ENCODE data around the gene DRD1.
A peak's percentile ranks its signal among the peaks of the same experiment; 100 is the strongest.
"Not testable (repeated sequence)": the region's sequence is repeated elsewhere in the genome, so short reads cannot be mapped to it uniquely, and the experiment has no call there.

Gene DRD1

DNA sequence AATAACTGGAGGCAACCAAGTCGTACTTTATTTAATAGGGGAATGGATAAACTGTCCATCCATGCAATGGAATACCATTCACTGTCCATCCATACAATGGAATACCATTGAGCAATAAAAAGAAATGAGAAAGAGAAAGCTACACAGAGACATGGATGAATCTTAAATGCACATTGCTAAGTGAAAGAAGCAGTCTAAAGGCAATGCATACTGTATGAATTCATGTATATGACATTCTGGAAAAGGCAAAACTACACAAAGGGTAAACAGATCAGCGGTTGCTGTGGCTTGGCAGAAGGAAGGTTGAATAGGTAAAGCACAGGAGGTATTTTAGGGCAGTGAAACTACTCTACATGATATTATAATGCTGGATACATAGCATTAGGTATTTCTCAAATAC lies 16.2 kb downstream of the DRD1 start:
- H3K27ac ChIP-seq (ENCODE audit: low read depth, low read length): no peak overlapping the region
- no peaks in the 10 kb centered on the region for H3K27me3 ChIP-seq (ENCODE audit: control insufficient read depth, insufficient read depth, low read length)
- H3K4me3 ChIP-seq (ENCODE audit: low read depth, low read length): no peak overlapping the region
- 0 out of 2 replicates have a peak, but pooled peaks cover 5% of the 10 kb centered on the region for H3K4me1 ChIP-seq (ENCODE audit: control insufficient read depth, insufficient read depth, low read length)
- H3K9me3 ChIP-seq (ENCODE audit: control insufficient read depth, insufficient read depth, low read length): no peaks in the 10 kb centered on the region
- no peak overlapping the region for H3K9ac ChIP-seq (ENCODE audit: low read depth, low read length)
- no peaks in the 10 kb centered on the region for H3K36me3 ChIP-seq (ENCODE audit: control insufficient read depth, insufficient read depth, low read length)

DNA sequence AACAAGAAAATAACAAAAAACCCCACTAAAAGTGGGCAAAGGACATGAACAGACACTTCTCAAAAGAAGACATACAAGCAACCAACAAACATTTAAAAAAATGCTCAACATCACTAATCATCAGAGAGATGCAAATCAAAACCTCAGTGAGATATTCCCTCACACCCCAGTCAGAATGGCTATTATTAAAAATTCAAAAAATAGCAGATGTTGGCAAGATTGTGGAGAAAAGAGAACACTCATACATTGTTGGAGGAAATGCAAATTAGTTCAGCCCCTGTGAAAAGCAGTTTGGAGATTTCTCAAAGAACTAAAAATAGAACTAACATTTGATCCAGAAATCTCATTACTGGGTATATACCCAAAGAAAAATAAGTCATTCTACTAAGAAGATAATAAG lies 19.4 kb downstream of the DRD1 start:
- not testable (repeated sequence) for H3K36me3 ChIP-seq (ENCODE audit: control insufficient read depth, insufficient read depth, low read length); H3K9me3 ChIP-seq (ENCODE audit: control insufficient read depth, insufficient read depth, low read length); H3K4me1 ChIP-seq (ENCODE audit: control insufficient read depth, insufficient read depth, low read length)

DNA sequence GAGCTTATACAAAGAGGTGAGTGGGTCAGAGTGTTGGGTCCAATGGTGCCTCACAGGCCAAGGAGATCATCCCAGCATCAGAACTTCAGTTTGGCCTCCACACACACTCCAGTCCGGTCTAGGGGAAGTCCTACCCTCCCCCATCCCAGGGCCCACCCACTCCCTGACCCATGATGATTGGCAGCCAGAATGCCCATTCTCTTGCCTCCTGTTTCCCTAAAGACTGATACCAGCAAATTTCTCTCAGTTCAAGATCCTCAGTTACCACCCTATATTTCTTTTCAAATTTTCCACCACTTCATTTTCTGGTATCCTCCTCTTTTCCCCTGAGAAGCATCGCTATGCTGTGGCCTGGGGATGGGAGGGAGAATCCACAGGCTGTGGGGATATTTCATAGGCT lies 21.9 kb downstream of the DRD1 start:
- Histone ChIP-seq H3K9ac (ENCODE audit: low read depth, low read length) (no peak overlapping the region), H3K36me3 (ENCODE audit: control insufficient read depth, insufficient read depth, low read length) (no peaks in the 10 kb centered on the region), H3K9me3 (ENCODE audit: control insufficient read depth, insufficient read depth, low read length) (no peaks in the 10 kb centered on the region), H3K4me1 (ENCODE audit: control insufficient read depth, insufficient read depth, low read length) (0 out of 2 replicates have a peak, but pooled peaks cover 5% of the 10 kb centered on the region), H3K27me3 (ENCODE audit: control insufficient read depth, insufficient read depth, low read length) (no peaks in the 10 kb centered on the region), H3K27ac (ENCODE audit: low read depth, low read length) (no peak overlapping the region), H3K4me3 (ENCODE audit: low read depth, low read length) (no peak overlapping the region)

More for the DNA sequence above, 19.4 kb downstream of the DRD1 start:
- H3K4me3 ChIP-seq (ENCODE audit: low read depth, low read length); H3K27ac ChIP-seq (ENCODE audit: low read depth, low read length); H3K27me3 ChIP-seq (ENCODE audit: control insufficient read depth, insufficient read depth, low read length); H3K9ac ChIP-seq (ENCODE audit: low read depth, low read length): not testable (repeated sequence)

DNA sequence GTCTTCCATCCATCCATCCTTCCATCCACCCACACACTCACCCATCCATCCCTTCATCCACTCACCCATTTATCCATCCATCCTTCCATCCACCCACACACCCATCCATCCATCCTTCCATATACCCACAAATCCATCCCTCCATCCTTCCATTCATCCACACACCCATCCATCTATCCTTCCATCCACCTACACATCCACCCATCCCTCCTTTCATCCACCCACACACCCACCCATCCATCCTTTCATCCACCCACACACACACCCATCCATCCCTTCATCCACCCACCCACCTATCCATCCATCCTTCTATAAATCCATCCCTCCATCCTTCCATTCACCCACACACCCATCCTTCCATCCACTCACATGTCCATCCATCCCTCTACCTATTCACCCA lies 23.6 kb downstream of the DRD1 start:
- H3K4me3 ChIP-seq (ENCODE audit: low read depth, low read length): no peak overlapping the region
- H3K36me3 ChIP-seq (ENCODE audit: control insufficient read depth, insufficient read depth, low read length): no peaks in the 10 kb centered on the region
- no peak overlapping the region for H3K27ac ChIP-seq (ENCODE audit: low read depth, low read length)
- H3K27me3 ChIP-seq (ENCODE audit: control insufficient read depth, insufficient read depth, low read length): no peaks in the 10 kb centered on the region
- H3K9ac ChIP-seq (ENCODE audit: low read depth, low read length): no peak overlapping the region
- H3K4me1 ChIP-seq (ENCODE audit: control insufficient read depth, insufficient read depth, low read length): 0 out of 2 replicates have a peak, but pooled peaks cover 5% of the 10 kb centered on the region
- H3K9me3 ChIP-seq (ENCODE audit: control insufficient read depth, insufficient read depth, low read length): peaks cover 2% of the 10 kb centered on the region; the same call in 1 of the 2 replicates

DNA sequence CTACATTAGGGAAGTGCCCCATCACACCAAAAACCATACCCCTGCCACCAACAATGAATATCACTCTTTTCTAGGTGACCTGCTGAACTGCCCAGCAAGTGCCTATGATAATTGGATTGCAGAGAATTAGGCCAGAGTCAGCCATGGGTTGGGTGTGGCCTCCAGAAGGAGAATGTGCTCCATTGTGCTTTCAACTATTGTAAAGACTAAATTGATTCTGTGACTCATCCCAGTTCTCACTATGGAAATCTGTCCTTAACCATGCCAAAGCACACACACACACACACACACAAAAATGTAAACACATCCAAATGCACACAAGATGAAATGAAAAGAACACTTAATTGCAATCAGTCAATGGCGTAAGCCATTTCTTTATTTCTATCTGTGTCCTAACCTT lies 25.7 kb downstream of the DRD1 start:
- Histone ChIP-seq H3K4me1 (ENCODE audit: control insufficient read depth, insufficient read depth, low read length) (no peaks in the 10 kb centered on the region), H3K27ac (ENCODE audit: low read depth, low read length) (no peak overlapping the region), H3K9me3 (ENCODE audit: control insufficient read depth, insufficient read depth, low read length) (peaks cover 3% of the 10 kb centered on the region; the same call in 1 of the 2 replicates), H3K36me3 (ENCODE audit: control insufficient read depth, insufficient read depth, low read length) (no peaks in the 10 kb centered on the region), H3K27me3 (ENCODE audit: control insufficient read depth, insufficient read depth, low read length) (no peaks in the 10 kb centered on the region), H3K9ac (ENCODE audit: low read depth, low read length) (no peak overlapping the region), H3K4me3 (ENCODE audit: low read depth, low read length) (no peak overlapping the region)

DNA sequence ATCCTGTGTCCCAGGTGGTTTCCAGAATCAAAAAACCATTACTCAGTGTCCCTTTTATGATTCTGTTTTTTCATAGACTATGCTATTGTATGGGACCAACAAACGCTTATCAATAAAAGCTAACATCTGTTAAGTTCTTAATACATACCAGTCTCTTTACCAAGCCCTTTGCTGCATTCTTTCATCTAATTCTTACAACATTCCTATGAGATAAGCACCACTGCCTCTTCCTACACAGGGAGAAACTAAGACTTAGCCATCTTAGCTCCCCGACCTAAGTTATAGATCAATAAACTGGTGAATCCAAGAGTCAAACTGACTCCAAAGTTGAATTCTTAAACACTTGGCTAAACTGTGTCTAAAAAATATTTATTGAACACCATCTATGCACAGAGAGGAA lies 26.6 kb downstream of the DRD1 start:
- Histone ChIP-seq H3K9me3 (ENCODE audit: control insufficient read depth, insufficient read depth, low read length) (peaks cover 3% of the 10 kb centered on the region; the same call in 1 of the 2 replicates), H3K27ac (ENCODE audit: low read depth, low read length) (no peak overlapping the region), H3K9ac (ENCODE audit: low read depth, low read length) (no peak overlapping the region), H3K36me3 (ENCODE audit: control insufficient read depth, insufficient read depth, low read length) (no peaks in the 10 kb centered on the region), H3K27me3 (ENCODE audit: control insufficient read depth, insufficient read depth, low read length) (no peaks in the 10 kb centered on the region), H3K4me3 (ENCODE audit: low read depth, low read length) (no peak overlapping the region), H3K4me1 (ENCODE audit: control insufficient read depth, insufficient read depth, low read length) (no peaks in the 10 kb centered on the region)

DNA sequence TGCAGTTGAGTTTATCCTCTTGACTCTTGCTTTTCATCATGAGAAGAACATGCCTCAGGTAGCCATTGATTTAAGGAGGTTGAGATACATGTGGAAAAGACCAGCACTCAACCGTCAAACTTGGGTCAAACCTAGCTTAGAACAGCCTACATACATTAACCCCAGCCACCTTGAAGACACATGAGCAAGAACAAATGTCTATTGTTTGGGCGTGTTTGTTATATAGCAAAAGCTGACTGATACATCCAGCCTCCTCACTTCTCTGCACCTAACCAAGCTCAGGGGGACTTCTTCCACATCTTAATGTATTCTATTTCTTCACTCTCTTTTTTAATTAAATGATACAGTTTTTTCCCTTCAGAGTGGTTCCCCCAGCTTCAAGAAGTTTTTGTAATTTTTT lies 28.7 kb downstream of the DRD1 start:
- H3K4me1 ChIP-seq (ENCODE audit: control insufficient read depth, insufficient read depth, low read length): no peaks in the 10 kb centered on the region
- no peak overlapping the region for H3K27ac ChIP-seq (ENCODE audit: low read depth, low read length)
- no peaks in the 10 kb centered on the region for H3K36me3 ChIP-seq (ENCODE audit: control insufficient read depth, insufficient read depth, low read length)
- H3K9ac ChIP-seq (ENCODE audit: low read depth, low read length): no peak overlapping the region
- no peak overlapping the region for H3K4me3 ChIP-seq (ENCODE audit: low read depth, low read length)
- no peaks in the 10 kb centered on the region for H3K27me3 ChIP-seq (ENCODE audit: control insufficient read depth, insufficient read depth, low read length)
- H3K9me3 ChIP-seq (ENCODE audit: control insufficient read depth, insufficient read depth, low read length): peaks cover 3% of the 10 kb centered on the region; the same call in 1 of the 2 replicates

DNA sequence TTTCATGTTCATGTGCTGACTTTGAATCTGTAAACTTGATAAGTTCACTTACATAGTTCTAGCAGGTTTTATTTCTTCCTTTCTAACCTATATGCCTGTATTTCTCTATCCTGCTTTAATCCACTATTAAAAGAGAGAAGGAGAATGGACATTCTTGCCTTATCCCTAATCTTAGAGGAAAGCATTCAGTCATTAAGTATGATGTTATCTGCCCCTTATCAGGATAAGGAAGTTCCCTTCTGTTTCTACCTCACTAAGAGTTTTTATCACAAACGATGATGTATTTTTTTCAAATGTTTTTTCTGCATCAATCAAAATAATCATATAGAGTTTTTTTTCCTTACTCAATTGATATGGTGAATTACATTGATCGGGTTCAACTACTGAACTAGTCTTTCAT lies 33.1 kb downstream of the DRD1 start:
- H3K9me3 ChIP-seq (ENCODE audit: control insufficient read depth, insufficient read depth, low read length): peaks cover 3% of the 10 kb centered on the region; the same call in 1 of the 2 replicates
- H3K4me1 ChIP-seq (ENCODE audit: control insufficient read depth, insufficient read depth, low read length): no peaks in the 10 kb centered on the region

DNA sequence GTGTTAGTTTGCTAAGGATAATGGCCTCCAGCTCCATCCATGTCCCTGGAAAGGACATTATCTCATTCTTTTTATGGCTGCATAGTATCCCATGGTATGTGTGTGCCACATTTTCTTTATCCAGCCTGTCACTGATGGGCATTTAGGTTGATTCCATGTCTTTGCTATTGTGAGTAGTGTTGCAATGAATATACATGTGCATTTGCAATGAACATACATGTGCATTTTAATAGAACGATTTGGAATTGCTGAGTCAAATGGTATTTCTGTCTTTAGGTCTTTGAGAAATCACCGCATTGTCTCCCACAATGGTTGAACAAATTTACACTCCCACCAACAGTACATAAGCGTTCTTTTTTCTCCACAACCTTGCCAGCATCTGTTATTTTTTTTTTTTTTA lies 37.7 kb downstream of the DRD1 start:
- Histone ChIP-seq H3K4me3 (ENCODE audit: low read depth, low read length) (no peak overlapping the region), H3K27ac (ENCODE audit: low read depth, low read length) (no peak overlapping the region), H3K4me1 (ENCODE audit: control insufficient read depth, insufficient read depth, low read length) (no peaks in the 10 kb centered on the region), H3K9me3 (ENCODE audit: control insufficient read depth, insufficient read depth, low read length) (no peaks in the 10 kb centered on the region), H3K27me3 (ENCODE audit: control insufficient read depth, insufficient read depth, low read length) (no peaks in the 10 kb centered on the region), H3K9ac (ENCODE audit: low read depth, low read length) (no peak overlapping the region), H3K36me3 (ENCODE audit: control insufficient read depth, insufficient read depth, low read length) (no peaks in the 10 kb centered on the region)

More for the DNA sequence above, 33.1 kb downstream of the DRD1 start:
- Histone ChIP-seq H3K36me3 (ENCODE audit: control insufficient read depth, insufficient read depth, low read length) (no peaks in the 10 kb centered on the region), H3K27ac (ENCODE audit: low read depth, low read length) (no peak overlapping the region), H3K9ac (ENCODE audit: low read depth, low read length) (no peak overlapping the region), H3K27me3 (ENCODE audit: control insufficient read depth, insufficient read depth, low read length) (no peaks in the 10 kb centered on the region), H3K4me3 (ENCODE audit: low read depth, low read length) (no peak overlapping the region)

DNA sequence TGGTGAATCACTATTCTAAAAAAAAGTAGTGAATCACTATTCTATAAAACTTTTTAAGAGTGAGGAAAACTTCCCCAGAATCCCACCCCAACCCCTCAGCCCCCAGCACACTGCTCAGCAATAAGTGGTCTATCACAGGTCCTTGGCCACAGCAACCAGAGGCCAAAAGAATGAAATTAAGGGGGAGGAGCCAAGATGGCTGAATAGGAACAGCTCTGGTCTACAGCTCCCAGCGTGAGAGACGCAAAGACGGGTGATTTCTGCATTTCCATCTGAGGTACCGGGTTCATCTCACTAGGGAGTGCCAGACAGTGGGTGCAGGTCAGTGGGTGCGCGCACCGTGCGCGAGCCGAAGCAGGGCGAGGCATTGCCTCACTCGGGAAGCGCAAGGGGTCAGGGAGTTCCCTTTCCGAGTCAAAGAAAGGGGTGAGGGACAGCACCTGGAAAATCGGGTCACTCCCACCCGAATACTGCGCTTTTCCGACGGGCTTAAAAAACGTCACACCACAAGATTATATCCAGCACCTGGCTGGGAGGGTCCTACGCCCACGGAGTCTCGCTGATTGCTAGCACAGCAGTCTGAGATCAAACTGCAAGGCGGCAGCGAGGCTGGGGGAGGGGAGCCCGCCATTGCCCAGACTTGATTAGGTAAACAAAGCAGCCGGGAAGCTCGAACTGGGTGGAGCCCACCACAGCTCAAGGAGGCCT lies 46.2 kb downstream of the DRD1 start:
- H3K9ac ChIP-seq (ENCODE audit: low read depth, low read length); H3K4me1 ChIP-seq (ENCODE audit: control insufficient read depth, insufficient read depth, low read length); H3K27ac ChIP-seq (ENCODE audit: low read depth, low read length); H3K36me3 ChIP-seq (ENCODE audit: control insufficient read depth, insufficient read depth, low read length); H3K27me3 ChIP-seq (ENCODE audit: control insufficient read depth, insufficient read depth, low read length); H3K9me3 ChIP-seq (ENCODE audit: control insufficient read depth, insufficient read depth, low read length): not testable (repeated sequence)
- peak overlapping the region; percentile 47 for H3K4me3 ChIP-seq (ENCODE audit: low read depth, low read length)

DNA sequence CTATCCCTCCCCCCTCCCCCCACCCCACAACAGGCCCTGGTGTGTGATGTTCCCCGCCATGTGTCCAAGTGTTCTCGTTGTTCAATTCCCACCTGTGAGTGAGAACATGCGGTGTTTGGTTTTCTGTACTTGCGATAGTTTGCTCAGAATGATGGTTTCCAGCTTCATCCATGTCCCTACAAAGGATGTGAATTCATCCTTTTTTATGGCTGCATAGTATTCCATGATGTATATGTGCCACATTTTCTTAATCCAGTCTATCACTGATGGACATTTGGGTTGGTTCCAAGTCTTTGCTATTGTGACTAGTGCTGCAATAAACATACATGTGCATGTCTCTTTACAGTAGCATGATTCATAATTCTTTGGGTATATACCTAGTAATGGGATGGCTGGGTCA lies 48.6 kb downstream of the DRD1 start:
- not testable (repeated sequence) for H3K9ac ChIP-seq (ENCODE audit: low read depth, low read length); H3K36me3 ChIP-seq (ENCODE audit: control insufficient read depth, insufficient read depth, low read length); H3K9me3 ChIP-seq (ENCODE audit: control insufficient read depth, insufficient read depth, low read length); H3K27me3 ChIP-seq (ENCODE audit: control insufficient read depth, insufficient read depth, low read length); H3K4me3 ChIP-seq (ENCODE audit: low read depth, low read length); H3K27ac ChIP-seq (ENCODE audit: low read depth, low read length); H3K4me1 ChIP-seq (ENCODE audit: control insufficient read depth, insufficient read depth, low read length)
